NCI-H1105 (cell line): ENCODE data around the gene FAM163B.
A peak's percentile ranks its signal among the peaks of the same experiment; 100 is the strongest.
"Not testable (repeated sequence)": the region's sequence is repeated elsewhere in the genome, so short reads cannot be mapped to it uniquely, and the experiment has no call there.

Experiments
- DNase-seq: peaks from one replicate; lab custom pipeline; 2025; lab: John Stamatoyannopoulos, UW

The FAM163B gene

GRCh38 chr9:133639613-133640012 lies 30.4 kb upstream of the FAM163B start:
- DNase-seq = no peak

- DNase-seq = no peak
Observed at GRCh38 chr9:133638711-133639110, 29.5 kb upstream of the FAM163B start.

GRCh38 chr9:133638076-133638475 lies 28.9 kb upstream of the FAM163B start:
- no peak for DNase-seq

GRCh38 chr9:133637451-133638055 lies 28.4 kb upstream of the FAM163B start:
- DNase-seq = no peak

GRCh38 chr9:133636902-133637301 lies 27.7 kb upstream of the FAM163B start:
- DNase-seq = no peak

GRCh38 chr9:133635533-133636531 lies 26.6 kb upstream of the FAM163B start, which contains the start of gene DBH:
Gene DBH (plus strand): TSS chr9:133636363. CDS start chr9:133636372, 9 bp downstream.
- DNase-seq = no peak

GRCh38 chr9:133635098-133635497 lies 25.9 kb upstream of the FAM163B start:
- no peak for DNase-seq

GRCh38 chr9:133634081-133634691 lies 25.0 kb upstream of the FAM163B start:
- DNase-seq = peak; percentile 69

- peak; percentile 69 for DNase-seq
Observed at GRCh38 chr9:133633681-133634080, 24.5 kb upstream of the FAM163B start.

- peak; percentile 94 for DNase-seq
Observed at GRCh38 chr9:133632806-133633680, 23.9 kb upstream of the FAM163B start.

- no peak for DNase-seq
Observed at GRCh38 chr9:133631111-133631510, 21.9 kb upstream of the FAM163B start.

- no peak for DNase-seq
Observed at GRCh38 chr9:133629221-133630110, 20.3 kb upstream of the FAM163B start.

GRCh38 chr9:133628766-133629165 lies 19.6 kb upstream of the FAM163B start:
- no peak for DNase-seq

- DNase-seq = no peak
Observed at GRCh38 chr9:133627341-133627740, 18.2 kb upstream of the FAM163B start.

GRCh38 chr9:133626008-133626407 lies 16.8 kb upstream of the FAM163B start:
- DNase-seq = not testable (repeated sequence)

- DNase-seq = no peak
Observed at GRCh38 chr9:133622555-133622954, 13.4 kb upstream of the FAM163B start.

GRCh38 chr9:133621725-133622267 lies 12.6 kb upstream of the FAM163B start:
- DNase-seq = no peak

GRCh38 chr9:133619791-133620190 lies 10.6 kb upstream of the FAM163B start:
- no peak for DNase-seq

- no peak for DNase-seq
Observed at GRCh38 chr9:133618726-133619125, 9.5 kb upstream of the FAM163B start.
